GM12878 (cell line): ENCODE data around the gene EYA4. TPM values are rescaled to one million over a fixed set of nuclear protein-coding genes. Genes with fewer than 3 reads are reported as not detected.

Experiments used
- ATAC-seq: fragments of 200-7000 bp; cut with Tn5 transposase; 3 replicates; pipeline ENCODE4 v1.9.1; 2020; ENCODE audit warnings: mild to moderate bottlenecking, moderate library complexity
- BruUV-seq: library from RNA; stranded (reverse); fragments of 400-500 nt; replicated peaks from 2 replicates; lab custom pipeline; 2021; lab: Mats Ljungman, UMichigan
- CTCF ChIA-PET: fragments of 300-600 bp; sonication (Branson Sonifier 250); formaldehyde crosslinking; extraction: SDS; loops from one replicate; lab custom pipeline; 2021; ENCODE audit warnings: inconsistent platforms; lab: Yijun Ruan, JAX
- POLR2A ChIA-PET: fragments of 350-600 bp; formaldehyde crosslinking; extraction: SDS; loops from one replicate; lab custom pipeline; 2021; ENCODE audit warnings: inconsistent platforms; lab: Charles Lee
- RAD21 ChIA-PET: fragments of 300-600 bp; sonication (Branson Sonifier 250); formaldehyde crosslinking; loops from one replicate; lab custom pipeline; 2023; ENCODE audit warnings: antibody characterized with exemption; ENCODE audit not compliant: unreplicated experiment; lab: Charles Lee
- SMC1A ChIA-PET: fragments of 300-600 bp; sonication (Branson Sonifier 250); formaldehyde crosslinking; loops from one replicate; lab custom pipeline; 2023; ENCODE audit not compliant: unreplicated experiment, uncharacterized antibody; lab: Charles Lee
- DNase-seq: peaks from one replicate; pipeline ENCODE4 v3.0.0-alpha.2; 2011; ENCODE audit warnings: low read depth, low spot score
- FAIRE-seq: peaks from 3 replicates; lab custom pipeline; 2011; peaks lifted over from hg19 to GRCh38; lab: Jason Lieb, UNC
- H2AFZ ChIP-seq: 2 replicates; pipeline ENCODE4 v1.6.0; 2011; ENCODE audit warnings: low read depth, low read length, control low read depth; ENCODE audit not compliant: control insufficient read depth
- H3K27ac ChIP-seq: 2 replicates; pipeline ENCODE4 v1.5.1; 2011; ENCODE audit warnings: control low read depth; ENCODE audit not compliant: control insufficient read depth, insufficient read depth
- H3K27me3 ChIP-seq, 2 experiments: replicated peaks in 1 of 2; 2 replicates each; pipeline versions ENCODE4 v1.6.0 to v1.6.1; 2011; ENCODE audit warnings: low read length in 1 of 2; ENCODE audit not compliant: control insufficient read depth in 2 of 2, insufficient read depth in 2 of 2
- H3K36me3 ChIP-seq, 2 experiments: 2 replicates each; pipeline ENCODE4 v1.5.1; 2011; ENCODE audit warnings: low read length in 1 of 2; ENCODE audit not compliant: control insufficient read depth in 2 of 2, insufficient read depth in 2 of 2
- H3K4me1 ChIP-seq: 2 replicates; pipeline ENCODE4 v1.6.1; 2011; ENCODE audit warnings: mild to moderate bottlenecking, low read length, moderate library complexity, mixed read lengths; ENCODE audit not compliant: control insufficient read depth, insufficient read depth
- H3K4me2 ChIP-seq: 2 replicates; pipeline ENCODE4 v1.6.0; 2011; ENCODE audit warnings: control low read depth; ENCODE audit not compliant: control insufficient read depth, insufficient read depth
- H3K4me3 ChIP-seq: fragments of 200-600 bp; sonication (generic); 2 replicates; pipeline ENCODE4 v1.5.1; 2016
- H3K79me2 ChIP-seq: 2 replicates; pipeline ENCODE4 v1.6.0; 2011; ENCODE audit warnings: low read length; ENCODE audit not compliant: control insufficient read depth, insufficient read depth
- H3K9ac ChIP-seq: 2 replicates; pipeline ENCODE4 v1.8.0; 2011; ENCODE audit warnings: low read length, control low read depth, mixed read lengths; ENCODE audit not compliant: control insufficient read depth, insufficient read depth
- H3K9me3 ChIP-seq: replicated peaks from 3 replicates; pipeline ENCODE4 v1.5.1; 2011; ENCODE audit warnings: mild to moderate bottlenecking, low read length; ENCODE audit not compliant: control insufficient read depth, insufficient read depth
- H4K20me1 ChIP-seq: 2 replicates; pipeline ENCODE4 v1.6.0; 2011; ENCODE audit not compliant: control insufficient read depth, insufficient read depth
- IRF4 ChIP-seq: IDR thresholded peaks from 2 replicates; pipeline ENCODE4 v1.6.1; 2011; ENCODE audit warnings: low read depth, low read length
- JUND ChIP-seq: IDR thresholded peaks from 2 replicates; pipeline ENCODE4 v1.6.1; 2012; ENCODE audit warnings: low read depth, mild to moderate bottlenecking, low read length, improper control_type of control experiment, moderate library complexity
- STAT1 ChIP-seq: fragments of 450-650 bp; conservative IDR thresholded peaks from 2 replicates; pipeline ENCODE4 v1.6.1; 2014; ENCODE audit warnings: antibody characterized with exemption, mild to moderate bottlenecking
- SUPT20H ChIP-seq: IDR thresholded peaks from 2 replicates; pipeline ENCODE4 v1.6.1; 2011; ENCODE audit warnings: low read depth, mild to moderate bottlenecking, low read length, moderate library complexity, borderline replicate concordance; ENCODE audit not compliant: control insufficient read depth
- TAF1 ChIP-seq: IDR thresholded peaks from 2 replicates; pipeline ENCODE4 v1.6.1; 2011; ENCODE audit warnings: mild to moderate bottlenecking, low read depth, low read length, borderline replicate concordance
- TARDBP ChIP-seq: IDR thresholded peaks from 2 replicates; pipeline ENCODE4 v1.6.1; 2016; ENCODE audit warnings: borderline replicate concordance
- WGBS: methylation state at CpG from one replicate; pipeline ENCODE4 v1.1.6; 2016; ENCODE audit warnings: low lambda C conversion rate; ENCODE audit not compliant: insufficient replicate concordance, insufficient coverage; ENCODE audit errors: missing lambda C conversion rate; 5-methylcytosine and 5-hydroxymethylcytosine counted together
- in situ Hi-C: fragments of 300-500 bp; cut with MboI; formaldehyde crosslinking; loops from 9 replicates; pipeline ENCODE4 v1.14.3; 2018; ENCODE audit warnings: mixed read lengths
- intact Hi-C: fragments of 100-400 bp; cut with micrococcal nuclease; formaldehyde crosslinking; loops from one replicate; pipeline ENCODE4 v1.14.2; 2022; ENCODE audit not compliant: unreplicated experiment
- polyA plus RNA-seq, 11 experiments: library from polyadenylated mRNA; depleted of rRNA in 4 of 11; unstranded in 6 of 11; stranded (reverse) in 5 of 11; fragments of >200 nt; fragmentation: Nextera tagmentation in 4 of 11; fragmentation: Illumina TruSeq in 1 of 11; extraction: Ambion mirVana in 4 of 11; extraction: Trizol in 1 of 11; gene quantifications; 1 replicate in 1 of 11; 2 replicates in 10 of 11; pipeline versions ENCODE4 v1.2.1 to v1.2.3, GENCODE V29; 2011 to 2016; ENCODE audit warnings: inconsistent platforms in 2 of 11, missing spikeins in 2 of 11, low read depth in 1 of 11
- total RNA-seq, 4 experiments: library from RNA; depleted of rRNA in 3 of 4; stranded (reverse); fragments of >200 nt in 3 of 4; fragmentation: Illumina TruSeq in 1 of 4; extraction: Trizol in 1 of 4; gene quantifications; 2 replicates each; pipeline versions ENCODE4 v1.2.1 to v1.2.3, GENCODE V29; 2013 to 2021
- TF ChIP-seq, protein P1 (sequence below): fragments of 450-650 bp; formaldehyde crosslinking; IDR thresholded peaks from 2 replicates; pipeline ENCODE4 v1.4.0; 2020; ENCODE audit warnings: mild to moderate bottlenecking, moderate library complexity
- TF ChIP-seq, protein P2 (sequence below): fragments of 450-650 bp; formaldehyde crosslinking; IDR thresholded peaks from 2 replicates; pipeline ENCODE4 v1.5.0; 2022; ENCODE audit warnings: mild to moderate bottlenecking, missing genetic modification characterization
- TF ChIP-seq, protein P3 (sequence below): fragments of 450-650 bp; IDR thresholded peaks from 2 replicates; pipeline ENCODE4 v1.6.1; 2017; ENCODE audit warnings: mild to moderate bottlenecking, moderate library complexity

The EYA4 gene
- total and polyA plus RNA-seq, 10 of the 15 experiments (the other 5 are each of a cell fraction or from before 2014, with no cell fraction given): 0.02 TPM; not detected in 9

DNA sequence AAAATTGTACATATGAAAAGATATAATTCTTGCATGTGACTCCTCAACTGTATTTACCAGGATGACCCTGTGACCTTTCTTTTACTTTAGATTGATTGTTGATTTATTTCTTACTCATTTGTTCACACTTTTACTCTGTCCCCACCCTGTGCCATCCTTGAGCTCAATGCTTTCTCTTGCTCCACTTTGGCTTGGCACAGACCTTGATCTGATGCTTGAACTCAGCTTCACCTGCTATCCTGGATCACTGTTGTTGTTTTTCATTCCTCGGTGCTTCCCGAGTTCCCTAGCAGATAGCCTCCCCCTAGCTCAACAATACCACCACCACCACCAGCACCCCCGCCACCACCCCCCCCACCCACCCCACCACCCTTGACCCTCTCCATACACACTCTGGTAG lies 102.1 kb downstream of the EYA4 start:
- no TSS peak for BruUV-seq
- FAIRE-seq (no peak), ATAC-seq (no peak), DNase-seq (no peak)
- Histone ChIP-seq H3K36me3 (no peaks in the 10 kb centered on the region), H3K27ac (no peak overlapping the region), H3K4me3 (no peak overlapping the region), H3K4me1 (no peaks in the 10 kb centered on the region), H3K27me3 (no peaks in the 10 kb centered on the region), H3K9ac (no peak overlapping the region), H4K20me1 (no peaks in the 10 kb centered on the region), H3K79me2 (no peaks in the 10 kb centered on the region), H2AFZ (no peak overlapping the region), H3K4me2 (no peak overlapping the region), H3K9me3 (no peaks in the 10 kb centered on the region)
- SMC1A ChIA-PET: no interaction called here
- POLR2A ChIA-PET: no interaction called here
- 31% methylated on average over 2 of the region's 3 CpGs for WGBS
- CTCF ChIA-PET: no interaction called here
- intact Hi-C loops: no loop called here
- RAD21 ChIA-PET: no interaction called here
- in situ Hi-C loops: no loop called here
- TF ChIP-seq SUPT20H (no peak), JUND (no peak), TARDBP (no peak), TAF1 (no peak), IRF4 (no peak), STAT1 (no peak)
- TF ChIP-seq, protein P1, sequence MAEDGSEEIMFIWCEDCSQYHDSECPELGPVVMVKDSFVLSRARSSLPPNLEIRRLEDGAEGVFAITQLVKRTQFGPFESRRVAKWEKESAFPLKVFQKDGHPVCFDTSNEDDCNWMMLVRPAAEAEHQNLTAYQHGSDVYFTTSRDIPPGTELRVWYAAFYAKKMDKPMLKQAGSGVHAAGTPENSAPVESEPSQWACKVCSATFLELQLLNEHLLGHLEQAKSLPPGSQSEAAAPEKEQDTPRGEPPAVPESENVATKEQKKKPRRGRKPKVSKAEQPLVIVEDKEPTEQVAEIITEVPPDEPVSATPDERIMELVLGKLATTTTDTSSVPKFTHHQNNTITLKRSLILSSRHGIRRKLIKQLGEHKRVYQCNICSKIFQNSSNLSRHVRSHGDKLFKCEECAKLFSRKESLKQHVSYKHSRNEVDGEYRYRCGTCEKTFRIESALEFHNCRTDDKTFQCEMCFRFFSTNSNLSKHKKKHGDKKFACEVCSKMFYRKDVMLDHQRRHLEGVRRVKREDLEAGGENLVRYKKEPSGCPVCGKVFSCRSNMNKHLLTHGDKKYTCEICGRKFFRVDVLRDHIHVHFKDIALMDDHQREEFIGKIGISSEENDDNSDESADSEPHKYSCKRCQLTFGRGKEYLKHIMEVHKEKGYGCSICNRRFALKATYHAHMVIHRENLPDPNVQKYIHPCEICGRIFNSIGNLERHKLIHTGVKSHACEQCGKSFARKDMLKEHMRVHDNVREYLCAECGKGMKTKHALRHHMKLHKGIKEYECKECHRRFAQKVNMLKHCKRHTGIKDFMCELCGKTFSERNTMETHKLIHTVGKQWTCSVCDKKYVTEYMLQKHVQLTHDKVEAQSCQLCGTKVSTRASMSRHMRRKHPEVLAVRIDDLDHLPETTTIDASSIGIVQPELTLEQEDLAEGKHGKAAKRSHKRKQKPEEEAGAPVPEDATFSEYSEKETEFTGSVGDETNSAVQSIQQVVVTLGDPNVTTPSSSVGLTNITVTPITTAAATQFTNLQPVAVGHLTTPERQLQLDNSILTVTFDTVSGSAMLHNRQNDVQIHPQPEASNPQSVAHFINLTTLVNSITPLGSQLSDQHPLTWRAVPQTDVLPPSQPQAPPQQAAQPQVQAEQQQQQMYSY (CRISPR knock-in tag): no peak
- TF ChIP-seq, protein P2, sequence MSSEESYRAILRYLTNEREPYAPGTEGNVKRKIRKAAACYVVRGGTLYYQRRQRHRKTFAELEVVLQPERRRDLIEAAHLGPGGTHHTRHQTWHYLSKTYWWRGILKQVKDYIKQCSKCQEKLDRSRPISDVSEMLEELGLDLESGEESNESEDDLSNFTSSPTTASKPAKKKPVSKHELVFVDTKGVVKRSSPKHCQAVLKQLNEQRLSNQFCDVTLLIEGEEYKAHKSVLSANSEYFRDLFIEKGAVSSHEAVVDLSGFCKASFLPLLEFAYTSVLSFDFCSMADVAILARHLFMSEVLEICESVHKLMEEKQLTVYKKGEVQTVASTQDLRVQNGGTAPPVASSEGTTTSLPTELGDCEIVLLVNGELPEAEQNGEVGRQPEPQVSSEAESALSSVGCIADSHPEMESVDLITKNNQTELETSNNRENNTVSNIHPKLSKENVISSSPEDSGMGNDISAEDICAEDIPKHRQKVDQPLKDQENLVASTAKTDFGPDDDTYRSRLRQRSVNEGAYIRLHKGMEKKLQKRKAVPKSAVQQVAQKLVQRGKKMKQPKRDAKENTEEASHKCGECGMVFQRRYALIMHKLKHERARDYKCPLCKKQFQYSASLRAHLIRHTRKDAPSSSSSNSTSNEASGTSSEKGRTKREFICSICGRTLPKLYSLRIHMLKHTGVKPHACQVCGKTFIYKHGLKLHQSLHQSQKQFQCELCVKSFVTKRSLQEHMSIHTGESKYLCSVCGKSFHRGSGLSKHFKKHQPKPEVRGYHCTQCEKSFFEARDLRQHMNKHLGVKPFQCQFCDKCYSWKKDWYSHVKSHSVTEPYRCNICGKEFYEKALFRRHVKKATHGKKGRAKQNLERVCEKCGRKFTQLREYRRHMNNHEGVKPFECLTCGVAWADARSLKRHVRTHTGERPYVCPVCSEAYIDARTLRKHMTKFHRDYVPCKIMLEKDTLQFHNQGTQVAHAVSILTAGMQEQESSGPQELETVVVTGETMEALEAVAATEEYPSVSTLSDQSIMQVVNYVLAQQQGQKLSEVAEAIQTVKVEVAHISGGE (CRISPR knock-in tag): no peak
- TF ChIP-seq, protein P3, sequence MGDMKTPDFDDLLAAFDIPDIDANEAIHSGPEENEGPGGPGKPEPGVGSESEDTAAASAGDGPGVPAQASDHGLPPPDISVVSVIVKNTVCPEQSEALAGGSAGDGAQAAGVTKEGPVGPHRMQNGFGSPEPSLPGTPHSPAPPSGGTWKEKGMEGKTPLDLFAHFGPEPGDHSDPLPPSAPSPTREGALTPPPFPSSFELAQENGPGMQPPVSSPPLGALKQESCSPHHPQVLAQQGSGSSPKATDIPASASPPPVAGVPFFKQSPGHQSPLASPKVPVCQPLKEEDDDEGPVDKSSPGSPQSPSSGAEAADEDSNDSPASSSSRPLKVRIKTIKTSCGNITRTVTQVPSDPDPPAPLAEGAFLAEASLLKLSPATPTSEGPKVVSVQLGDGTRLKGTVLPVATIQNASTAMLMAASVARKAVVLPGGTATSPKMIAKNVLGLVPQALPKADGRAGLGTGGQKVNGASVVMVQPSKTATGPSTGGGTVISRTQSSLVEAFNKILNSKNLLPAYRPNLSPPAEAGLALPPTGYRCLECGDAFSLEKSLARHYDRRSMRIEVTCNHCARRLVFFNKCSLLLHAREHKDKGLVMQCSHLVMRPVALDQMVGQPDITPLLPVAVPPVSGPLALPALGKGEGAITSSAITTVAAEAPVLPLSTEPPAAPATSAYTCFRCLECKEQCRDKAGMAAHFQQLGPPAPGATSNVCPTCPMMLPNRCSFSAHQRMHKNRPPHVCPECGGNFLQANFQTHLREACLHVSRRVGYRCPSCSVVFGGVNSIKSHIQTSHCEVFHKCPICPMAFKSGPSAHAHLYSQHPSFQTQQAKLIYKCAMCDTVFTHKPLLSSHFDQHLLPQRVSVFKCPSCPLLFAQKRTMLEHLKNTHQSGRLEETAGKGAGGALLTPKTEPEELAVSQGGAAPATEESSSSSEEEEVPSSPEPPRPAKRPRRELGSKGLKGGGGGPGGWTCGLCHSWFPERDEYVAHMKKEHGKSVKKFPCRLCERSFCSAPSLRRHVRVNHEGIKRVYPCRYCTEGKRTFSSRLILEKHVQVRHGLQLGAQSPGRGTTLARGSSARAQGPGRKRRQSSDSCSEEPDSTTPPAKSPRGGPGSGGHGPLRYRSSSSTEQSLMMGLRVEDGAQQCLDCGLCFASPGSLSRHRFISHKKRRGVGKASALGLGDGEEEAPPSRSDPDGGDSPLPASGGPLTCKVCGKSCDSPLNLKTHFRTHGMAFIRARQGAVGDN: no peak
